ENCODE results near the gene VAMP1. TPM values are rescaled to one million over a fixed set of nuclear protein-coding genes. Genes with fewer than 3 reads are reported as not detected.

The VAMP1 gene
- total RNA-seq, 1 experiment from 2014 or later, result 9.1 TPM

DNA sequence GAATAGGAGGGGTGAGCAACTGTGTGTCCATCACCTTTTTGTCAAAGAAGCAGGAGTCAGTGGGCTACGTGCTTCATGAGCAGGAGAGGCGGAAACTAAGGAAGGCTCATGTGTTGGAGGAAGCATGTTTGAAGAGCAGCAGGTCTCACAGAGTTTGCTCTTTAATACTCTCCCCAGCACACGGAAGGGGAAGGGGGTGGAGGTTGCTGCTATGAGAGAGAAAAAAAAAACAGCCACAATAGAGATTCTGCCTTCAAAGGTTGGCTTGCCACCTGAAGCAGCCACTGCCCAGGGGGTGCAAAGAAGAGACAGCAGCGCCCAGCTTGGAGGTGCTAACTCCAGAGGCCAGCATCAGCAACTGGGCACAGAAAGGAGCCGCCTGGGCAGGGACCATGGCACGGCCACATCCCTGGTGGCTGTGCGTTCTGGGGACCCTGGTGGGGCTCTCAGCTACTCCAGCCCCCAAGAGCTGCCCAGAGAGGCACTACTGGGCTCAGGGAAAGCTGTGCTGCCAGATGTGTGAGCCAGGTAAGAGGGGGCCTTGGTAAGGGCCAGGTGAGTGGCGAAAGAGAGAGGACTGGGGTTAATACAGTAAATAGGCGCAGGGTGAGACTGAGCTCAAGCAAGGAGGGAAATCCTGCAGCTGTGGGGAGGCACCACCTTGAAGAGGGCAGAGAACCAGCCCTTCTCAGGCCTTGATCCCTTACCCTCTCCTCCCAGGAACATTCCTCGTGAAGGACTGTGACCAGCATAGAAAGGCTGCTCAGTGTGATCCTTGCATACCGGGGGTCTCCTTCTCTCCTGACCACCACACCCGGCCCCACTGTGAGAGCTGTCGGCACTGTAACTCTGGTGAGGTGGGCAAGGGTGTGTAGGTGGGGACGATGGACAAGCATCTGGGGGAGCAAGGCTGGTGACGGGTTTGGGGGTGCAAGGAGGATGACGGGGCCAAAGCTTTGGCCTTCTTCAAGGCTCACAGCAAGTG lies 25.5 kb downstream of the VAMP1 start, which contains the start of gene CD27:
Gene CD27, plus strand, starts transcription at position 252 of the 985 bp plus-strand sequence. Its CDS starts 141 bp downstream, at position 393.
- Histone ChIP-seq H3K9me3 (ENCODE audit: insufficient read depth, low read depth) (no peaks in the 10 kb centered on the region), H3K27ac (no peak within 1 kb of the TSS), H3K27me3 (ENCODE audit: insufficient read depth, low read depth) (no peaks in the 10 kb centered on the region), H3F3A (ENCODE audit: insufficient read depth, low read depth) (no peaks in the 10 kb centered on the region), H3K4me2 (no peak within 1 kb of the TSS), H3K36me3 (ENCODE audit: low read depth) (no peaks in the 10 kb centered on the region), H3K4me3 (no peak within 1 kb of the TSS), H3K79me2 (ENCODE audit: low read depth) (no peaks in the 10 kb centered on the region), H4K20me1 (ENCODE audit: insufficient read depth) (no peaks in the 10 kb centered on the region), H3K4me1 (replicated peaks; ENCODE audit: insufficient read depth) (no peaks in the 10 kb centered on the region), H2AFZ (no peak within 1 kb of the TSS; the same call in 1 of the 2 replicates), H3K9me2 (ENCODE audit: insufficient read depth) (no peaks in the 10 kb centered on the region)
- CTCF ChIA-PET, result interaction anchor here (0.8 kb wide), 1 partner anchor 1432 kb away, joined by 12 read pairs; no protein-coding TSS in a partner anchor
- POLR2A ChIA-PET (ENCODE audit: unreplicated experiment), result no interaction called here
- intact Hi-C loops (cut with micrococcal nuclease; ENCODE audit: unreplicated experiment), result no loop called here
- no TSS peak for BruUV-seq (replicated peaks)
- TF ChIP-seq, protein P1, sequence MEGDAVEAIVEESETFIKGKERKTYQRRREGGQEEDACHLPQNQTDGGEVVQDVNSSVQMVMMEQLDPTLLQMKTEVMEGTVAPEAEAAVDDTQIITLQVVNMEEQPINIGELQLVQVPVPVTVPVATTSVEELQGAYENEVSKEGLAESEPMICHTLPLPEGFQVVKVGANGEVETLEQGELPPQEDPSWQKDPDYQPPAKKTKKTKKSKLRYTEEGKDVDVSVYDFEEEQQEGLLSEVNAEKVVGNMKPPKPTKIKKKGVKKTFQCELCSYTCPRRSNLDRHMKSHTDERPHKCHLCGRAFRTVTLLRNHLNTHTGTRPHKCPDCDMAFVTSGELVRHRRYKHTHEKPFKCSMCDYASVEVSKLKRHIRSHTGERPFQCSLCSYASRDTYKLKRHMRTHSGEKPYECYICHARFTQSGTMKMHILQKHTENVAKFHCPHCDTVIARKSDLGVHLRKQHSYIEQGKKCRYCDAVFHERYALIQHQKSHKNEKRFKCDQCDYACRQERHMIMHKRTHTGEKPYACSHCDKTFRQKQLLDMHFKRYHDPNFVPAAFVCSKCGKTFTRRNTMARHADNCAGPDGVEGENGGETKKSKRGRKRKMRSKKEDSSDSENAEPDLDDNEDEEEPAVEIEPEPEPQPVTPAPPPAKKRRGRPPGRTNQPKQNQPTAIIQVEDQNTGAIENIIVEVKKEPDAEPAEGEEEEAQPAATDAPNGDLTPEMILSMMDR (conservative IDR thresholded peaks at IDR 0.05), result no peak
- TF ChIP-seq EZH2 (IDR thresholded peaks at IDR 0.05; ENCODE audit: low read depth), result no peak
- DNase-seq, result no peak

DNA sequence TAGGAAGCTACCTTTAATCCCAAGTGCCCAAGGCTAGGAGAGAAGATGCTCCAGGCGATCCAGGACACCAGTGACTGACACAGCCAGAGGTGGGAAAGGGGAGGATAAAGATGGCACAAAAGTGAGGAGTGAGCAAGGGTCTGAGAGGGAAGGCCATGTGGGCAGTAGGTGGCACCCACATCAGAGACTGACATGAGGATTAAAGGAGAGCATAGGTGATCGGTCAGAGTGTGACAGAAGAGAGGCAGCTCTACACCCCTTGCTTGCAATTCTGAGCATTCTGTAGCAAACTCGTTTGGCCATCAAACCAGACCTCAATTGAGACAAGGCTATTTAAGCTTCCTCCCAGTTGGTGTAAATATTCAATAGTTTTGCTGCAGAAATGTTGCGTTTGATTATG lies 26.4 kb downstream of the VAMP1 start:
- Histone ChIP-seq H3K27ac (no peak overlapping the region), H3K4me2 (no peak overlapping the region), H3K27me3 (ENCODE audit: insufficient read depth, low read depth) (no peaks in the 10 kb centered on the region), H4K20me1 (ENCODE audit: insufficient read depth) (no peaks in the 10 kb centered on the region), H3K4me1 (replicated peaks; ENCODE audit: insufficient read depth) (no peaks in the 10 kb centered on the region), H3K36me3 (ENCODE audit: low read depth) (no peaks in the 10 kb centered on the region), H3F3A (ENCODE audit: insufficient read depth, low read depth) (no peaks in the 10 kb centered on the region), H3K9me2 (ENCODE audit: insufficient read depth) (no peaks in the 10 kb centered on the region), H3K9me3 (ENCODE audit: insufficient read depth, low read depth) (no peaks in the 10 kb centered on the region), H2AFZ (no peak overlapping the region), H3K4me3 (no peak overlapping the region), H3K79me2 (ENCODE audit: low read depth) (no peaks in the 10 kb centered on the region)
- no TSS peak for BruUV-seq (replicated peaks)
- no peak for DNase-seq
- intact Hi-C loops (cut with micrococcal nuclease; ENCODE audit: unreplicated experiment), result no loop called here
- CTCF ChIA-PET, result interaction anchor here (0.8 kb wide), 1 partner anchor 1433 kb away, joined by 12 read pairs; no protein-coding TSS in a partner anchor
- TF ChIP-seq, protein P1 (conservative IDR thresholded peaks at IDR 0.05), result no peak
- no peak for TF ChIP-seq EZH2 (IDR thresholded peaks at IDR 0.05; ENCODE audit: low read depth)
- POLR2A ChIA-PET (ENCODE audit: unreplicated experiment), result interaction anchor here (0.7 kb wide), 1 partner anchor 51 kb away, joined by 5 read pairs; no protein-coding TSS in a partner anchor

DNA sequence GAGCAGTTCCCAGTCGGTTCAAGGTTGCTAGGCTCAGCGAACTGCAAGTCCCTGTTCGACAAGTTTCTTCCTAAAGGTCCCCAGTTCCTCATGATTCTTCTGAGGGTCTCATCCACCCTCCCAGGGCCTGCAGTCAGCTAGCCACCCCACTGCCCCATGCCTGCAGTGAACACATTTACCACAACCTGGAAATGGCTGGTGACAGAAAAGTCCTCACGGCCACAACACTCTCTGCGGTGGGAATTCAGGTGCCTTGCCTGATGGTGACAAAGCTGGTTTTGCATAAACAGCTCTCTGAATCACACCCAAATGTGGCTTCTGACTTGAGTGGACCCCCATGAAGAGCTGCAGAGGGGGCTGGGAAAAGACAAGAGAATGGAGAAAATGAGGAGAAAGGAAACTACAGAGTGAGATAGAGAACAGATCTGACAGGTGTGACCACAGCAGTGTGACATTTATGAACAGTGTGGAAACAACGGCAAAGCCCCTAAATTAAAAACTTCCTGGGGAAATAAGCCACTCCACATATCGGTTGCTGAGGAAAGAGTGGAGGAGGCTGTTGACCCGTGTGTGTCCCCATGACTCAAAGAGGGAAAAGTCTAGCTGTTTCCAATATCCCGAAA lies 27.0 kb downstream of the VAMP1 start:
- POLR2A ChIA-PET (ENCODE audit: unreplicated experiment), result interaction anchor here (0.5 to 0.8 kb wide), 3 partner anchors 51 to 94 kb away, joined by 5 to 7 read pairs (median 5); partner anchors contain the start of gene GAPDH
- CTCF ChIA-PET, result interaction anchor here (0.5 kb wide), 1 partner anchor 79 kb away, joined by 3 read pairs; no protein-coding TSS in a partner anchor
- Histone ChIP-seq H3F3A (ENCODE audit: insufficient read depth, low read depth) (no peaks in the 10 kb centered on the region), H3K9me3 (ENCODE audit: insufficient read depth, low read depth) (no peaks in the 10 kb centered on the region), H4K20me1 (ENCODE audit: insufficient read depth) (no peaks in the 10 kb centered on the region), H2AFZ (no peak overlapping the region; the same call in 1 of the 2 replicates), H3K4me2 (no peak overlapping the region), H3K27ac (no peak overlapping the region), H3K4me1 (replicated peaks; ENCODE audit: insufficient read depth) (no peaks in the 10 kb centered on the region), H3K9me2 (ENCODE audit: insufficient read depth) (no peaks in the 10 kb centered on the region), H3K27me3 (ENCODE audit: insufficient read depth, low read depth) (no peaks in the 10 kb centered on the region), H3K36me3 (ENCODE audit: low read depth) (no peaks in the 10 kb centered on the region), H3K79me2 (ENCODE audit: low read depth) (no peaks in the 10 kb centered on the region), H3K4me3 (no peak overlapping the region)
- DNase-seq, result no peak
- BruUV-seq (replicated peaks), result no TSS peak
- TF ChIP-seq, protein P1 (conservative IDR thresholded peaks at IDR 0.05), result no peak
- TF ChIP-seq EZH2 (IDR thresholded peaks at IDR 0.05; ENCODE audit: low read depth), result no peak
- intact Hi-C loops (cut with micrococcal nuclease; ENCODE audit: unreplicated experiment), result no loop called here
